BLaER1 (cell line): ENCODE data around the gene C1orf122.
A peak's percentile ranks its signal among the peaks of the same experiment; 100 is the strongest.

ENCODE experiments used
- H3K27ac ChIP-seq: shearing (Covaris generic); formaldehyde crosslinking; 2 replicates; pipeline ENCODE4 v1.8.1; 2022
- H3K27me3 ChIP-seq: shearing (Covaris generic); formaldehyde crosslinking; 2 replicates; pipeline ENCODE4 v1.8.1; 2022
- H3K36me3 ChIP-seq: shearing (Covaris generic); formaldehyde crosslinking; 2 replicates; pipeline ENCODE4 v1.8.1; 2022
- H3K4me1 ChIP-seq: shearing (Covaris generic); formaldehyde crosslinking; 2 replicates; pipeline ENCODE4 v1.8.1; 2022
- H3K4me2 ChIP-seq: shearing (Covaris generic); formaldehyde crosslinking; 2 replicates; pipeline ENCODE4 v1.8.1; 2022
- H3K4me3 ChIP-seq: shearing (Covaris generic); formaldehyde crosslinking; 2 replicates; pipeline ENCODE4 v1.8.1; 2022
- H3K9ac ChIP-seq: shearing (Covaris generic); formaldehyde crosslinking; 2 replicates; pipeline ENCODE4 v1.8.1; 2022
- H3K9me3 ChIP-seq: shearing (Covaris generic); formaldehyde crosslinking; 2 replicates; pipeline ENCODE4 v1.8.1; 2022
- H4K20me1 ChIP-seq: shearing (Covaris generic); formaldehyde crosslinking; 2 replicates; pipeline ENCODE4 v1.8.1; 2022
- Cebpa-rat ChIP-seq: shearing (Covaris generic); IDR thresholded peaks from 2 replicates; pipeline ENCODE4 v1.8.1; 2022

Gene C1orf122

GRCh38 chr1:37844536-37844935 lies 36.9 kb downstream of the C1orf122 start:
- no peak for TF ChIP-seq Cebpa-rat
- Histone ChIP-seq H3K9ac (no peak overlapping the region), H3K4me2 (no peak overlapping the region), H3K27me3 (no peaks in the 10 kb centered on the region), H4K20me1 (peaks cover 72% of the 10 kb centered on the region), H3K4me1 (peaks cover 16% of the 10 kb centered on the region), H3K4me3 (no peak overlapping the region), H3K27ac (no peak overlapping the region), H3K36me3 (peaks cover 83% of the 10 kb centered on the region), H3K9me3 (no peaks in the 10 kb centered on the region)

DNA sequence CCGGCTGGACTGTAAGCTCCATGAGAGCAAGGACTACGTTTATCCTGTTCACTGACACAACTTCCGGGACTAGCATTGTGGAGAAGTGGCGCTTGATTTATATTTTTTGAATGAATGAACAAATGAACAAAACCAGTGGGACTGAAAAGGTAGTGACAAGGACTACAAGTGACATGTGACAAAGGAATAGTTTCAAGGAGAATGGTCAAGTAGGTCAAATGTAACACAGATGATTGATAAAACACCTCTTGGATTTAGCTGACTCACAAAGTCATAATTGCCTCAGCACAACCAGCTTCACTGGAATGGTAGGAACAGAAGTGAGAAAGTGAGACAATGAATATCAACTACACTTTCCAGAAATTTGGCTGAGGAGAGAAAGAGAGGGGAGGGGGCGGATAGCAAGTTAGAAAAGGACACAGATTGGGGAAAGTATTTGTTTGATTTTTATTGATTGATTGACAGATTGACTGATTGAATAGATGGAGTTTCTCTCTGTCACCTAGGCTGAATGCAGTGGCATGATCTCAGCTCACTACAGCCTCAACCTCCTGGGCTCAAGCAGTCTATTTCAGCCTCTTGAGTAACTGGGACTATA lies 37.6 kb downstream of the C1orf122 start:
- no peak for TF ChIP-seq Cebpa-rat
- Histone ChIP-seq H4K20me1 (peaks cover 72% of the 10 kb centered on the region), H3K27ac (no peak overlapping the region), H3K4me3 (no peak overlapping the region), H3K4me1 (peaks cover 16% of the 10 kb centered on the region), H3K9ac (no peak overlapping the region), H3K4me2 (no peak overlapping the region), H3K9me3 (no peaks in the 10 kb centered on the region), H3K36me3 (peaks cover 83% of the 10 kb centered on the region), H3K27me3 (no peaks in the 10 kb centered on the region)

GRCh38 chr1:37845786-37846185 lies 38.2 kb downstream of the C1orf122 start:
- Histone ChIP-seq H3K36me3 (peaks cover 83% of the 10 kb centered on the region), H3K4me1 (peaks cover 16% of the 10 kb centered on the region), H3K9ac (no peak overlapping the region), H3K27ac (no peak overlapping the region), H3K4me2 (no peak overlapping the region), H4K20me1 (peaks cover 72% of the 10 kb centered on the region), H3K4me3 (no peak overlapping the region), H3K9me3 (no peaks in the 10 kb centered on the region), H3K27me3 (no peaks in the 10 kb centered on the region)
- TF ChIP-seq Cebpa-rat = no peak

- H3K27me3 ChIP-seq = no peaks in the 10 kb centered on the region
- peaks cover 74% of the 10 kb centered on the region for H4K20me1 ChIP-seq
- H3K36me3 ChIP-seq = peaks cover 73% of the 10 kb centered on the region
- H3K4me1 ChIP-seq = peaks cover 26% of the 10 kb centered on the region
- no peaks in the 10 kb centered on the region for H3K9me3 ChIP-seq
- TF ChIP-seq Cebpa-rat = no peak
- H3K4me3 ChIP-seq = no peak overlapping the region
- H3K9ac ChIP-seq = 0 out of 2 replicates have a peak overlapping the region, but pooled peaks have one; percentile 43
- peak overlapping the region; percentile 66 for H3K4me2 ChIP-seq
- peak overlapping the region; percentile 32; the same call in 1 of the 2 replicates for H3K27ac ChIP-seq
These were observed 39.2 kb downstream of the C1orf122 start for GRCh38 chr1:37846647-37847339.

DNA sequence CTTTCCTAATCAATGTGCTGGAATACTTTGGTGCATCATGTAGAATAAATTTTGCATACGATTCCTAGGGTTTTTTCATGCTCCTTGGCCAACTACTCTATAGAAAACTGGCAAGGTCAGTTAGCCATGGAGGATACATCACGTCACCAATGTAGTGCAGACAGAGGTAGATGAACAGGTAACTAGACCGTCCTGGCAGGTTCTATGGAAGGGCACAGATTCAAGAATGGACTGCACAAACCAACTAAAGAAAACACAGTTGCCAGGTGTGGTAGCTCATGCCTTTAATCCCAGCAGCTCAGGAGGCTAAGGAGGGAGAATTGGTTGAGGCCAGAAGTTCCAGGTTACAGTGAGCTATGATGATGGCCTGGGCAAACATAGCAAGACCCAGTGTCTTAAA lies 41.9 kb downstream of the C1orf122 start:
- no peak overlapping the region for H3K4me2 ChIP-seq
- peaks cover 36% of the 10 kb centered on the region for H3K4me1 ChIP-seq
- no peak overlapping the region for H3K9ac ChIP-seq
- peaks cover 70% of the 10 kb centered on the region for H3K36me3 ChIP-seq
- no peak overlapping the region for H3K27ac ChIP-seq
- H3K4me3 ChIP-seq = no peak overlapping the region
- no peaks in the 10 kb centered on the region for H3K27me3 ChIP-seq
- TF ChIP-seq Cebpa-rat = no peak
- H3K9me3 ChIP-seq = no peaks in the 10 kb centered on the region
- H4K20me1 ChIP-seq = peaks cover 82% of the 10 kb centered on the region

DNA sequence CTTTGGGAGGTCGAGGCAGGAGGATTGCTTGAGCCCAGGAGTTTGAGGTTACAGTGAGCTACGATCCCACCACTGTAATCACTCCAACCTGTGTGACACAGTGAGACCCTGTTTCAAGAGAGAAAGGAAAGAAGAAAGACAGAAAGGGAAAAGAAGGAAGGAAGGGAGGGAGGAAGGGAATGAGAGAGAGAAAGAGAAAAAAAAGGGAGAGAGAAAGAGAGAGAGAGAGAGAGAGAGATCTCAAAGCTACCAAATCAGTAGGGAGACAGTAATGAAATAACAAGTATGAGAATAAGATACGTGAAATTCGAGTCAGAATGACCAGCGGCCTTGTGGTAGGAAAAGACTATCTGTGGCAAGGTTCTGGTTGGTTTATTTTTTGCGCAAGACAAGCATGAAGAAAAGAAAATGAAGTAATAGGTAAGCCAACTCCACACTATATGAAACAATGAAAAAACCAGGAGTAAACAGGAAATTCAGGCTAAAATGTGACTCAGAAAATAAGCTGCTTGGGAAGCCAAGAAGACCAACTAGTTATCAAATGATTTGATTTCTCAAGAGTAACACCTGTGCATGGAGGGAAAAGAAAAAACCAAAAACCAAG lies 42.9 kb downstream of the C1orf122 start:
- no peak for TF ChIP-seq Cebpa-rat
- no peak overlapping the region for H3K4me2 ChIP-seq
- H3K36me3 ChIP-seq = peaks cover 70% of the 10 kb centered on the region
- peaks cover 36% of the 10 kb centered on the region for H3K4me1 ChIP-seq
- H3K27me3 ChIP-seq = no peaks in the 10 kb centered on the region
- no peak overlapping the region for H3K27ac ChIP-seq
- H3K4me3 ChIP-seq = no peak overlapping the region
- no peaks in the 10 kb centered on the region for H3K9me3 ChIP-seq
- H3K9ac ChIP-seq = no peak overlapping the region
- peaks cover 83% of the 10 kb centered on the region for H4K20me1 ChIP-seq

GRCh38 chr1:37851262-37851661 lies 43.7 kb downstream of the C1orf122 start:
- H4K20me1 ChIP-seq = peaks cover 86% of the 10 kb centered on the region
- no peak overlapping the region for H3K27ac ChIP-seq
- peak; percentile 16; the same call in 1 of the 2 replicates for TF ChIP-seq Cebpa-rat
- H3K27me3 ChIP-seq = no peaks in the 10 kb centered on the region
- no peaks in the 10 kb centered on the region for H3K9me3 ChIP-seq
- H3K36me3 ChIP-seq = peaks cover 69% of the 10 kb centered on the region
- H3K4me2 ChIP-seq = peak overlapping the region; percentile 35
- H3K9ac ChIP-seq = no peak overlapping the region
- H3K4me1 ChIP-seq = peaks cover 34% of the 10 kb centered on the region
- no peak overlapping the region for H3K4me3 ChIP-seq

GRCh38 chr1:37851782-37852210 lies 44.2 kb downstream of the C1orf122 start:
- Histone ChIP-seq H3K36me3 (peaks cover 75% of the 10 kb centered on the region), H3K27ac (no peak overlapping the region), H3K27me3 (no peaks in the 10 kb centered on the region), H4K20me1 (peaks cover 84% of the 10 kb centered on the region), H3K4me3 (no peak overlapping the region), H3K9me3 (no peaks in the 10 kb centered on the region), H3K9ac (no peak overlapping the region), H3K4me2 (peak overlapping the region; percentile 35), H3K4me1 (peaks cover 33% of the 10 kb centered on the region)
- TF ChIP-seq Cebpa-rat = no peak

- Histone ChIP-seq H3K9ac (no peak overlapping the region), H3K9me3 (no peaks in the 10 kb centered on the region), H3K4me3 (no peak overlapping the region), H3K27me3 (no peaks in the 10 kb centered on the region), H3K36me3 (peaks cover 73% of the 10 kb centered on the region), H3K4me1 (peaks cover 37% of the 10 kb centered on the region), H4K20me1 (peaks cover 84% of the 10 kb centered on the region), H3K4me2 (no peak overlapping the region), H3K27ac (no peak overlapping the region)
- TF ChIP-seq Cebpa-rat = no peak
These were observed 45.6 kb downstream of the C1orf122 start for GRCh38 chr1:37853157-37853556.

GRCh38 chr1:37854406-37854805 lies 46.8 kb downstream of the C1orf122 start:
- peaks cover 63% of the 10 kb centered on the region for H3K36me3 ChIP-seq
- H3K27me3 ChIP-seq = no peaks in the 10 kb centered on the region
- H4K20me1 ChIP-seq = peaks cover 84% of the 10 kb centered on the region
- peaks cover 44% of the 10 kb centered on the region for H3K4me1 ChIP-seq
- H3K4me3 ChIP-seq = no peak overlapping the region
- H3K9me3 ChIP-seq = no peaks in the 10 kb centered on the region
- H3K4me2 ChIP-seq = no peak overlapping the region
- no peak for TF ChIP-seq Cebpa-rat
- no peak overlapping the region for H3K9ac ChIP-seq
- H3K27ac ChIP-seq = no peak overlapping the region
